SK-N-MC (cell line): ENCODE measurements around the gene DPP8.

ENCODE experiments used
- EZH2 ChIP-seq: fragments of 200-600 bp; sonication (generic); IDR thresholded peaks from one replicate; pipeline ENCODE4 v1.6.1; 2017; ENCODE audit warnings: antibody characterized with exemption
- POLR2AphosphoS5 ChIP-seq: IDR thresholded peaks from 2 replicates; pipeline ENCODE4 v1.6.1; 2012; ENCODE audit warnings: mild to moderate bottlenecking, low read depth, low read length, borderline replicate concordance

GRCh38 chr15:65410036-65410435, 107.5 kb downstream of the DPP8 start:
- TF ChIP-seq POLR2AphosphoS5, result no peak
- no peak for TF ChIP-seq EZH2
